H1 (cell line): ENCODE results near the gene ZBED1. TPM values are rescaled to one million over a fixed set of nuclear protein-coding genes. Genes with fewer than 3 reads are reported as not detected.
A peak's percentile ranks its signal among the peaks of the same experiment; 100 is the strongest.

ENCODE experiments used
- CHD7 ChIP-seq: fragments of 300-600 bp; sonication (generic); IDR thresholded peaks from 2 replicates; pipeline ENCODE4 v1.7.1; 2012; ENCODE audit warnings: low read length, moderate library complexity, mild to moderate bottlenecking, inconsistent platforms; ENCODE audit not compliant: insufficient replicate concordance
- EP300 ChIP-seq, 2 experiments: IDR thresholded peaks; 1 replicate in 1 of 2; 2 replicates in 1 of 2; pipeline ENCODE4 v1.6.1; 2011 to 2012; ENCODE audit warnings: low read depth in 2 of 2, low read length in 2 of 2, mild to moderate bottlenecking in 2 of 2, borderline replicate concordance in 1 of 2, inconsistent platforms in 1 of 2, moderate library complexity in 1 of 2
- JUN ChIP-seq: IDR thresholded peaks from 2 replicates; pipeline ENCODE4 v1.6.1; 2011; ENCODE audit warnings: low read depth, mild to moderate bottlenecking, improper control_type of control experiment, low read length
- POLR2A ChIP-seq, 2 experiments: IDR thresholded peaks; 1 replicate in 1 of 2; 2 replicates in 1 of 2; pipeline ENCODE4 v1.6.1; 2011; ENCODE audit warnings: low read depth in 2 of 2, low read length in 2 of 2, mild to moderate bottlenecking in 2 of 2; ENCODE audit errors: control extremely low read depth in 1 of 2
- POU5F1 ChIP-seq: IDR thresholded peaks from 2 replicates; pipeline ENCODE4 v1.6.1; 2011; ENCODE audit warnings: low read depth, mild to moderate bottlenecking, low read length, moderate library complexity
- SP4 ChIP-seq: IDR thresholded peaks from 2 replicates; pipeline ENCODE4 v1.6.1; 2012; ENCODE audit warnings: low read length, inconsistent platforms
- SRF ChIP-seq: IDR thresholded peaks from 2 replicates; pipeline ENCODE4 v1.6.1; 2011; ENCODE audit warnings: mild to moderate bottlenecking, low read depth, low read length, moderate library complexity
- TAF1 ChIP-seq: IDR thresholded peaks from 2 replicates; pipeline ENCODE4 v1.6.1; 2011; ENCODE audit warnings: mild to moderate bottlenecking, low read depth, low read length
- YY1 ChIP-seq: IDR thresholded peaks from 2 replicates; pipeline ENCODE4 v1.6.1; 2011; ENCODE audit warnings: low read depth, mild to moderate bottlenecking, low read length
- polyA plus RNA-seq, 7 experiments: library from polyadenylated mRNA; depleted of rRNA in 3 of 7; stranded (reverse) in 5 of 7; unstranded in 2 of 7; fragments of >200 nt in 5 of 7; fragments of 200-250 nt in 2 of 7; gene quantifications; 1 replicate in 5 of 7; 2 replicates in 1 of 7; 4 replicates in 1 of 7; pipeline versions ENCODE4 v1.2.1 to v1.2.3, GENCODE V29; 2011 to 2013; ENCODE audit warnings: missing spikeins in 2 of 7, mixed read lengths in 2 of 7
- total RNA-seq: library from RNA; stranded (reverse); fragmentation: NEBNext Ultra II Directional; extraction: Animal tissue kit (Norgen Biotek cat#: 25700); gene quantifications from 2 replicates; pipeline ENCODE4 v1.2.1, GENCODE V29; 2021
- TF ChIP-seq, protein P1 (sequence below): IDR thresholded peaks from 2 replicates; pipeline ENCODE4 v1.6.1; 2012; ENCODE audit warnings: inconsistent platforms

Gene ZBED1
- total and polyA plus RNA-seq, 2 of the 8 experiments (the other 6 are each of a cell fraction or from before 2014, with no cell fraction given) = 28.5 to 45.8 TPM

- TF ChIP-seq CHD7 = peak; percentile 40
- TF ChIP-seq SRF = peak; percentile 92
- peak; percentile 82; the same call in 1 of the 2 replicates for TF ChIP-seq POU5F1
- TF ChIP-seq POLR2A (IDR thresholded peaks at IDR 0.05; ENCODE audit: control extremely low read depth in 1 of 2, low read depth in 2 of 2, low read length in 2 of 2) = no peak
- TF ChIP-seq TAF1 = 0 out of 2 replicates have a peak, but pooled peaks have one; percentile 10
- TF ChIP-seq EP300 (IDR thresholded peaks at IDR 0.05; ENCODE audit: borderline replicate concordance in 1 of 2, low read depth in 2 of 2, low read length in 2 of 2) = peak in 1 of 2 experiments; percentile 67; a peak in 1 of 3 replicates
- peak; percentile 91 for TF ChIP-seq YY1
- TF ChIP-seq SP4 = no peak
- no peak for TF ChIP-seq JUN
- TF ChIP-seq, protein P1, sequence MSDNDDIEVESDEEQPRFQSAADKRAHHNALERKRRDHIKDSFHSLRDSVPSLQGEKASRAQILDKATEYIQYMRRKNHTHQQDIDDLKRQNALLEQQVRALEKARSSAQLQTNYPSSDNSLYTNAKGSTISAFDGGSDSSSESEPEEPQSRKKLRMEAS = 0 out of 2 replicates have a peak, but pooled peaks have one; percentile 27
These were observed 48.1 kb upstream of the ZBED1 start (continued) for GRCh38 chrX:2548711-2549423.
